Erythroblast (primary cell): ENCODE results near the gene TMEM108.
"Not testable (repeated sequence)": the region's sequence is repeated elsewhere in the genome, so short reads cannot be mapped to it uniquely, and the experiment has no call there.

Experiments used
- GATA1 ChIP-seq: IDR thresholded peaks from 2 replicates; pipeline ENCODE4 v1.6.1; 2011; ENCODE audit warnings: low read depth, mild to moderate bottlenecking, control low read depth, low read length, moderate library complexity
- POLR2A ChIP-seq: IDR thresholded peaks from 2 replicates; pipeline ENCODE4 v1.6.1; 2011; ENCODE audit warnings: mild to moderate bottlenecking, low read length

DNA sequence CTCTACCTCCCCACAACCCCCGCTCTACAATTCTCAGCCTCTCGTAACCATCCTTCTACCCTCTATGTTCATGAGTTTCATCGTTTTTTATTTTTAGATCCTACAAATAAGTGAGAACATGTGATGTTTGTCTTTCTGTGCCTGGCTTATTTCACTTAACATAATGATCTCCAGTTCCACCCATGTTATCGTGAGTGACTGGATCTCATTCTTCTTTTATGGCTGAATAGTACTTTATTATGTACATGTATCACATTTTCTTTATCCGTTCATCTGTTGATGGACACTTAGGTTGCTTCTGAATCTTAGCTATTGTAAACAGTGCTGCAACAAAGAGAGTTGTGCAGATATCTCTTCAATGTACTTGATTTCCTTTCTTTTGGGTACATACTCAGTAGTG, 22.6 kb upstream of the TMEM108 start:
- TF ChIP-seq POLR2A, GATA1: not testable (repeated sequence)
